Measurements from ENCODE around the gene EIF5A2.
"Not testable (repeated sequence)": the region's sequence is repeated elsewhere in the genome, so short reads cannot be mapped to it uniquely, and the experiment has no call there.

EIF5A2 gene

DNA sequence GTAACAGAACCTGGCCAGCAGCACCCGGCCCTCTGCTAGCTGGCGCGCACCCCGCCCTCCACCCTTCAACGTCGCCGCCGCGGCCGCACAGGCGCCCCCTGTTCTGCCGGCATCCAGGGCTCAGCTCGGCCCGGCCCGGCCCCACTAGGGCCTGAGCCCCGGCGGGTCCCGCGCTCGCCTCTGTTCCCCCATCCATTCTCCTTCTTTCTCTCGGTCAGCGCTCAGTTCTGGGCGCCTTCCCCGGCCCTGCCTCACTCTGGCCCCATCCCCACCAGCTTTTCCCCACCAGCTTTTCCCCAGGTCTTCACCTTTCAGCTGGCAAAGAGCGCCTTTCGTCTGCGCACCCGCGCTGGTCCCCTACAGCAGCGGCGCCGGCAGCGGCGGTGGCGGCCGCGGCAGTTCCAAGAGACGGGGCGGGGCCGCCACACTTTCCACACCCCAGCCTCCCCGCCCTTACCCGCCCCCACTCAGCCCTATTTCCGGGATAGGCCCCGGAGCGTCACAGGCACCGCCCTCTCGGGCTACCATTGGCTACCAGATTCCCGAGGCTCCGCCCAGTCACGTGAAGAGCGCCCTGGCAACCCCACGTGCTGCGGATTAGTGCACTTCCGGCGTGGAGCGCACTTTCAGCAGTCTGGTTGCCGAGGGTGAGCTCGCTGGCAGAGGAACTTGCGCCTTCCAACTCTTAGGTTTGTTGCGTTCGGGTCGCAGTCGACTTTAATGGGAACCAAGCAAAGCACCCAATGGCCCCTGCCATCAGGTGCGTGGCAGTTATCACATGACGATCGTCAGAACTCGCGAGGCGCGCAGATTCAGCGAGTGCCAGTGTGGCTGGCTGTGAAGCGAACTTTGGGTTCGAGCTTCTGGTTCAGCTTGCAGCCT is at the start of gene EIF5A2:
Gene EIF5A2, minus strand, starts transcription at position 403 of the 882 bp plus-strand sequence. CDS start 831 bp downstream, outside the sequence.
- DNase-seq: peak; percentile 97

- no peak for DNase-seq
These were observed 48.2 kb upstream of the EIF5A2 start for GRCh38 chr3:170956647-170957046.

- no peak for DNase-seq
These were observed 45.3 kb upstream of the EIF5A2 start for GRCh38 chr3:170953736-170954135.

- no peak for DNase-seq
These were observed 44.8 kb upstream of the EIF5A2 start for GRCh38 chr3:170953229-170953628.

GRCh38 chr3:170949211-170949610 is 40.8 kb upstream of the EIF5A2 start:
- no peak for DNase-seq

- no peak for DNase-seq
These were observed 38.8 kb upstream of the EIF5A2 start for GRCh38 chr3:170947018-170947769.

DNA sequence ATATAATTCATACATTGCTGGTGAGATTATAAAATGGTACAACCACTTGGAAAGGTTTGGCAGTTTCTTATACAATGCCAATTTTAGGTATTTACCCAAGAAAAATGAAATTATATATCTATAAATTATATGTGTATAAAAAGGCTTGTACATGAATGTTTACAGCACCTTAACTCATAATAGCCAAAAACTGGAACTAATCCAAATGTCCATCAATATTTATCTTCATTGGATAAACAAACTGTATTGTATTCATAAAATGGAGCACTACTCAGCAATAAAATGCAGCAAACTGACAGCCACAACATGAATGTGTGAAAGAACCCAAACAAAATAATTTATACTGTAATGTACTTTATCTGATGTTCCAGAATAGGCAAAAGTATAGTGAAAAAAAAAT is 33.6 kb upstream of the EIF5A2 start:
- no peak for DNase-seq

DNA sequence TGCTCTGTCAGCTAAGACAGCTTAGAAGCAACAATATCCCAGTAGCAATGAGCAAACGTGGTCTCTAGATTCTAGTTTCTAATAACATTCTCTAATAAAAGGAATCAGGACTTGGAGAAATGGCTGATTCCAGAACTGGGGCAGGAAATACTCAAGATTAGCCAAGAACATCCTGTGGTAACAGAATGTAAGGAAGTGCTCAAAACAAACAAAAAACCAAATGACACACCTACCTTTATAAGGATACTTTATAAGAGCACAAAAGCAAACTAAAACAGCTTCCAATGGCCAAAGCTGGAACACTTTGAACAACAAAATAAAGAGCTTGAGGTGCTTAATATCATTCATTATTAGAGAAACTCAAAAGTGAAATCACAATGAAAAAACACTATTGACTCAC is 33.1 kb upstream of the EIF5A2 start:
- no peak for DNase-seq

GRCh38 chr3:170933039-170933438 is 24.6 kb upstream of the EIF5A2 start:
- not testable (repeated sequence) for DNase-seq

DNA sequence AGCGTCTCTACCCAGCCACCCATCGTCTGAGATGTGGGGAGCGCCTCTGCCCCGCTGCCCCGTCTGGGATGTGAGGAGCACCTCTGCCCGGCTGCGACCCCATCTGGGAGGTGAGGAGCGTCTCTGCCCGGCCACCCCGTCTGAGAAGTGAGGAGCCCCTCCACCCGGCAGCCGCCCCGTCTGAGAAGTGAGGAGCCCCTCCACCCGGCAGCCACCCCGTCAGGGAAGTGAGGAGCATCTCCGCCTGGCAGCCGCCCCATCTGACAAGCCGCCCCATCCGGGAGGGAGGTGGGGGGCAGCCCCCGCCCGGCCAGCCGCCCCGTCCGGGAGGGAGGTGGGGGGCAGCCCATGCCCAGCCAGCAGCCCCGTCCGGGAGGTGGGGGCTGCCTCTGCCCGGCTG is 15.1 kb upstream of the EIF5A2 start:
- not testable (repeated sequence) for DNase-seq

DNA sequence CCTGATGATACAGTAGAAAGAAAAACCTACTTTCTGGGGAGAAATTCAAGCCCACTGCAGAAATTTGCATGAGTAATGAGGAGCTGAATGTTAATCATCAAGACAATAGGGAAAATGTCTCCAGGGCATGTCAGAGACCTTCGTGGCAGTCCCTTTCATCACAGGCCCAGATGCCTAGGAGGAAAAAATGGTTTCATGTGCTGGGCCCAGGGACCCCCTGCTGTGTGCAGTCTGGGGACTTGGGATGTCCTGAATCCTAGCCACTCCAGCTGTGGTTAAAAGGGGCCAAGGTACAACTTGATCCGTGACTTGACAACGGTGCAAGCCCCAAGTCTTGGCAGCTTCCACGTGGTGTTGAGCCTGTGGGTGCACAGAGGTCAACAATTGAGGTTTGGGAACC is 10.3 kb upstream of the EIF5A2 start:
- DNase-seq: no peak

- DNase-seq: no peak
These were observed 6.3 kb upstream of the EIF5A2 start for GRCh38 chr3:170914690-170915089.

DNA sequence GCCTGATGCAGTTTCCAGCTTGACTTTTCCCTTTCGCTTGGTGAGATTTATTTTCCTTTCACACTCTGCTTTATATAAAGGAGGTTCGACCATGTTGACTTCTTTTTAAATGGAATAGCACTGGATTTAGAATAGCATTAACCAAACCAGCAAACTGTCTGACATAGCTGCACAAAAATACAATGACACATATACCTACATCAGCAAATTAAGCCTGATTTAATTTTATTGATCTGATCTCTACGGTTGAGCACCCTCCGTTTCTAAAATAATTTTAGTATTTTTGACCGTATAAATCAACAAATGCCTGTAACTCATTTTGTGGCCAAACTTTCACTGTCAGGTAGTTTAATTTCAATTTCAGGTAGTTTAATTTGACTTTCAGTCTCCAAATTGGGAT is 5.8 kb upstream of the EIF5A2 start:
- no peak for DNase-seq

- no peak for DNase-seq
These were observed 2.6 kb upstream of the EIF5A2 start for GRCh38 chr3:170911051-170911450.

- DNase-seq: no peak
These were observed 2.1 kb upstream of the EIF5A2 start for GRCh38 chr3:170910542-170910941.

DNA sequence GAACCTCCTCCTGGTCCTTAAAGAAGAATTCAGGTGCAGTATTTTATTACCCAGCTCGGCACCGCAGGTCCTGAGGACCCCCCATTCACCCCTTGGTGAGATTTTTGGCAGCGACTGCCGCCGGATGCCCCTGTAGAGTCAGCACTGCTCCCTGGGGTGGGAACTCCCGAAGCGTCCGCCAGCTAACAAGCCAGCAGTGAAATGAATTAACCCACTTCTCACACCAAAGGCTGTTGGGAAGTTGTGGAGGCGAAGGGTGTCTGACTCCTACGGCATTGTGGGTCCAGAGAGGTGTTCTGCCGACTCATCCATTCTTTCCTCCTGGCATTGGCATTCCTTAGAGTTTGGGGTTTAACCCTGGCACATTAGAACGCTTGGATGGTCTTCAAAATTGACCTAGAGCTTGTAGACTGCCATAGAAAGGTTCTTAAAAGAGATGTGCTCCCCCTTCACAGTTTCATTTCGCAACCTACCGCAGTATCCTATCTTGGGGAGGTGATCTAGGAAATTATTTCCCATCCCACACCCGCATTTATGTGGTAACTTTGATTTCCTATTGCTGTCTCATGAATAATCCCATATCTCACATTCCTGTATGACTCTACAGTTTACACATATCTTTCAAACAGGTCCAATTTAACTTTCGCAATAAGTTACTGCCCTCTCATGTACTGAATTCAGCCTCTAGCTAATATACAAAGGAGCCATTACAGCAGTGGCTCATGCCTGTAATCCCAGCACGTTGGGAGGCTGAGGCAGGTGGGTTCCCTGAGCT is 879 bp upstream of the EIF5A2 start:
- DNase-seq: no peak

GRCh38 chr3:170907637-170908234 is 701 bp downstream of the EIF5A2 start:
- DNase-seq: no peak

GRCh38 chr3:170905862-170906261 is 2.6 kb downstream of the EIF5A2 start:
- DNase-seq: no peak

DNA sequence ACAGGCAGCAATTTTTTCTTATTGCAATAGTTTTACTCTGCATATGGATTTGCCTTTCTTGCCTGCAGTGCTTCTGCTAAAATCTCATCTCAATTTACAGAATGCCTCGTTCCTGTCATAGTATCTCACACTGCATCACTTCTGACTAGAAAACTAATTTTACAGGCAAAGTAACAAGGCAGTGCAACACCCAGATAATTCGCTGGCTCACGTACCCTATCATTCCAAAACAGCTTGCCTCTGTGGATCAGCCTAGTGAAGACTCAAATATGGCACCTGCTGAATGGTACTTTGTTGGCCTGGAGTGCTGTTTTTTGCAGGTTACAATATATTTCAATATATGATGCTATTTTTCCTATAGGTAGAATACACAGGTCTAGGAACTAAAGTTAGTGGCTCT is 5.3 kb downstream of the EIF5A2 start:
- DNase-seq: no peak

- DNase-seq: no peak
These were observed 9.0 kb downstream of the EIF5A2 start for GRCh38 chr3:170899455-170899854.

- no peak for DNase-seq
These were observed 10.5 kb downstream of the EIF5A2 start for GRCh38 chr3:170897978-170898377.

GRCh38 chr3:170897199-170897598 is 11.2 kb downstream of the EIF5A2 start:
- not testable (repeated sequence) for DNase-seq

DNA sequence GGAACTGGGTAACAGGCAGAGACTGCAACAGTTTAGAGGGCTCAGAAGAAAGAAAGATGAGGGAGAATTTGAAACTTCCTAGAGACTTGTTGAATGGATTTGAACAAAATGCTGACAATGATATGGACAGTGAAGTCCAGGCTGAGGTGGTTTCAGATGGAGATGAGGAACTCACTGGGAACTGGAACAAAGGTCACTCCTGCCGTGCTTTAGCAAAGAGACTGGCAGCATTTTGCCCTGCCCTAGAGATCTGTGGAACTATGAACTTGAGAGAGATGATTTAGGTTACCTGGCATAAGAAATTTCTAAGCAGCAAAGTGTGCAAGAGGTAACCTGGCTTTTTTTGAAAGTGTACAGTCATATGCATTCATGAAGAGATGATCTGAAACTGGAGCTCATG is 11.7 kb downstream of the EIF5A2 start:
- no peak for DNase-seq

Data from NCI-H510A treated with DMSO at 0.1 percent for 48 hours (cell line).